ENCODE results near the gene CATSPER3.
"Not testable (repeated sequence)": the region's sequence is repeated elsewhere in the genome, so short reads cannot be mapped to it uniquely, and the experiment has no call there.

Gene CATSPER3

GRCh38 chr5:134993161-134993560 lies 25.5 kb downstream of the CATSPER3 start:
- no peaks in the 10 kb centered on the region; the same call in 1 of the 2 replicates for H3K9me3 ChIP-seq
- no peaks in the 10 kb centered on the region for H3K27me3 ChIP-seq
- H3K9ac ChIP-seq = no peak overlapping the region
- peaks cover 14% of the 10 kb centered on the region for H3K4me1 ChIP-seq
- 0 out of 2 replicates have a peak, but pooled peaks cover 7% of the 10 kb centered on the region for H3K36me3 ChIP-seq
- no peak overlapping the region for H3K27ac ChIP-seq
- H3K4me2 ChIP-seq = no peak overlapping the region
- H3K4me3 ChIP-seq = no peak overlapping the region
- no peaks in the 10 kb centered on the region for H4K20me1 ChIP-seq
- TF ChIP-seq Cebpa-rat (IDR thresholded peaks at IDR 0.05) = no peak

GRCh38 chr5:134994560-134995156 lies 27.0 kb downstream of the CATSPER3 start:
- Histone ChIP-seq H3K4me1 (peaks cover 14% of the 10 kb centered on the region), H4K20me1 (no peaks in the 10 kb centered on the region), H3K27me3 (no peaks in the 10 kb centered on the region), H3K4me2 (peak overlapping the region; percentile 42), H3K9ac (0 out of 2 replicates have a peak overlapping the region, but pooled peaks have one; percentile 53), H3K9me3 (no peaks in the 10 kb centered on the region; the same call in 1 of the 2 replicates), H3K36me3 (0 out of 2 replicates have a peak, but pooled peaks cover 7% of the 10 kb centered on the region), H3K4me3 (no peak overlapping the region), H3K27ac (no peak overlapping the region)
- no peak for TF ChIP-seq Cebpa-rat (IDR thresholded peaks at IDR 0.05)

- no peak overlapping the region for H3K9ac ChIP-seq
- no peaks in the 10 kb centered on the region; the same call in 1 of the 2 replicates for H3K9me3 ChIP-seq
- no peak for TF ChIP-seq Cebpa-rat (IDR thresholded peaks at IDR 0.05)
- no peaks in the 10 kb centered on the region for H3K27me3 ChIP-seq
- H3K4me3 ChIP-seq = no peak overlapping the region
- H3K4me2 ChIP-seq = no peak overlapping the region
- no peaks in the 10 kb centered on the region for H4K20me1 ChIP-seq
- H3K27ac ChIP-seq = no peak overlapping the region
- 0 out of 2 replicates have a peak, but pooled peaks cover 7% of the 10 kb centered on the region for H3K36me3 ChIP-seq
- peaks cover 14% of the 10 kb centered on the region for H3K4me1 ChIP-seq
Observed at GRCh38 chr5:134995850-134996402, 28.2 kb downstream of the CATSPER3 start.

- Histone ChIP-seq H3K9ac (no peak overlapping the region), H3K27me3 (no peaks in the 10 kb centered on the region), H3K27ac (no peak overlapping the region), H3K4me1 (peaks cover 14% of the 10 kb centered on the region), H3K4me3 (no peak overlapping the region), H3K4me2 (no peak overlapping the region), H4K20me1 (no peaks in the 10 kb centered on the region), H3K9me3 (no peaks in the 10 kb centered on the region), H3K36me3 (0 out of 2 replicates have a peak, but pooled peaks cover 7% of the 10 kb centered on the region)
- no peak for TF ChIP-seq Cebpa-rat (IDR thresholded peaks at IDR 0.05)
Observed at GRCh38 chr5:134997015-134997414, 29.3 kb downstream of the CATSPER3 start.

GRCh38 chr5:134998068-134998467 lies 30.4 kb downstream of the CATSPER3 start:
- H3K9ac ChIP-seq, H3K27me3 ChIP-seq, H3K36me3 ChIP-seq, H3K4me2 ChIP-seq, H3K9me3 ChIP-seq, H3K27ac ChIP-seq, H4K20me1 ChIP-seq, H3K4me3 ChIP-seq: not testable (repeated sequence)
- peaks cover 14% of the 10 kb centered on the region for H3K4me1 ChIP-seq

- Histone ChIP-seq H3K36me3 (peaks cover 4% of the 10 kb centered on the region; the same call in 1 of the 2 replicates), H3K27ac (no peak overlapping the region), H4K20me1 (no peaks in the 10 kb centered on the region), H3K4me2 (no peak overlapping the region), H3K4me1 (no peaks in the 10 kb centered on the region), H3K4me3 (no peak overlapping the region), H3K27me3 (no peaks in the 10 kb centered on the region), H3K9me3 (no peaks in the 10 kb centered on the region), H3K9ac (no peak overlapping the region)
- TF ChIP-seq Cebpa-rat (IDR thresholded peaks at IDR 0.05) = no peak
Observed at GRCh38 chr5:135004376-135004775, 36.7 kb downstream of the CATSPER3 start.

GRCh38 chr5:135005076-135005475 lies 37.4 kb downstream of the CATSPER3 start:
- H3K9me3 ChIP-seq = no peaks in the 10 kb centered on the region
- no peaks in the 10 kb centered on the region for H4K20me1 ChIP-seq
- H3K4me2 ChIP-seq = no peak overlapping the region
- peaks cover 4% of the 10 kb centered on the region; the same call in 1 of the 2 replicates for H3K36me3 ChIP-seq
- no peak overlapping the region for H3K27ac ChIP-seq
- no peak overlapping the region for H3K9ac ChIP-seq
- no peaks in the 10 kb centered on the region for H3K4me1 ChIP-seq
- H3K27me3 ChIP-seq = no peaks in the 10 kb centered on the region
- no peak for TF ChIP-seq Cebpa-rat (IDR thresholded peaks at IDR 0.05)
- H3K4me3 ChIP-seq = no peak overlapping the region

- no peak for TF ChIP-seq Cebpa-rat (IDR thresholded peaks at IDR 0.05)
- no peaks in the 10 kb centered on the region for H4K20me1 ChIP-seq
- H3K4me1 ChIP-seq = no peaks in the 10 kb centered on the region
- H3K36me3 ChIP-seq = peaks cover 4% of the 10 kb centered on the region; the same call in 1 of the 2 replicates
- no peak overlapping the region for H3K9ac ChIP-seq
- no peak overlapping the region for H3K4me2 ChIP-seq
- H3K27me3 ChIP-seq = no peaks in the 10 kb centered on the region
- no peaks in the 10 kb centered on the region for H3K9me3 ChIP-seq
- H3K27ac ChIP-seq = no peak overlapping the region
- H3K4me3 ChIP-seq = no peak overlapping the region
Observed at GRCh38 chr5:135007305-135007704, 39.6 kb downstream of the CATSPER3 start.

GRCh38 chr5:135007749-135008363 lies 40.1 kb downstream of the CATSPER3 start:
- H3K27me3 ChIP-seq = no peaks in the 10 kb centered on the region
- no peak overlapping the region for H3K9ac ChIP-seq
- no peak overlapping the region for H3K4me2 ChIP-seq
- no peaks in the 10 kb centered on the region for H3K9me3 ChIP-seq
- no peak for TF ChIP-seq Cebpa-rat (IDR thresholded peaks at IDR 0.05)
- H3K36me3 ChIP-seq = peaks cover 4% of the 10 kb centered on the region; the same call in 1 of the 2 replicates
- H3K4me1 ChIP-seq = no peaks in the 10 kb centered on the region
- H4K20me1 ChIP-seq = no peaks in the 10 kb centered on the region
- no peak overlapping the region for H3K4me3 ChIP-seq
- no peak overlapping the region for H3K27ac ChIP-seq

- Histone ChIP-seq H3K27ac (no peak overlapping the region), H4K20me1 (no peaks in the 10 kb centered on the region), H3K36me3 (peaks cover 4% of the 10 kb centered on the region; the same call in 1 of the 2 replicates), H3K9ac (no peak overlapping the region), H3K4me3 (no peak overlapping the region), H3K4me1 (no peaks in the 10 kb centered on the region), H3K27me3 (no peaks in the 10 kb centered on the region), H3K9me3 (no peaks in the 10 kb centered on the region), H3K4me2 (no peak overlapping the region)
- no peak for TF ChIP-seq Cebpa-rat (IDR thresholded peaks at IDR 0.05)
Observed at GRCh38 chr5:135008556-135008955, 40.8 kb downstream of the CATSPER3 start.

All from BLaER1 (cell line).